ENCODE measurements around the gene MARVELD3. TPM values are rescaled to one million over a fixed set of nuclear protein-coding genes. Genes with fewer than 3 reads are reported as not detected.
"Not testable (repeated sequence)": the region's sequence is repeated elsewhere in the genome, so short reads cannot be mapped to it uniquely, and the experiment has no call there.

Gene MARVELD3
- total RNA-seq (2014; rRNA removed; shearing (Covaris generic)): 0.22 and 0.23 TPM in 2 replicates

DNA sequence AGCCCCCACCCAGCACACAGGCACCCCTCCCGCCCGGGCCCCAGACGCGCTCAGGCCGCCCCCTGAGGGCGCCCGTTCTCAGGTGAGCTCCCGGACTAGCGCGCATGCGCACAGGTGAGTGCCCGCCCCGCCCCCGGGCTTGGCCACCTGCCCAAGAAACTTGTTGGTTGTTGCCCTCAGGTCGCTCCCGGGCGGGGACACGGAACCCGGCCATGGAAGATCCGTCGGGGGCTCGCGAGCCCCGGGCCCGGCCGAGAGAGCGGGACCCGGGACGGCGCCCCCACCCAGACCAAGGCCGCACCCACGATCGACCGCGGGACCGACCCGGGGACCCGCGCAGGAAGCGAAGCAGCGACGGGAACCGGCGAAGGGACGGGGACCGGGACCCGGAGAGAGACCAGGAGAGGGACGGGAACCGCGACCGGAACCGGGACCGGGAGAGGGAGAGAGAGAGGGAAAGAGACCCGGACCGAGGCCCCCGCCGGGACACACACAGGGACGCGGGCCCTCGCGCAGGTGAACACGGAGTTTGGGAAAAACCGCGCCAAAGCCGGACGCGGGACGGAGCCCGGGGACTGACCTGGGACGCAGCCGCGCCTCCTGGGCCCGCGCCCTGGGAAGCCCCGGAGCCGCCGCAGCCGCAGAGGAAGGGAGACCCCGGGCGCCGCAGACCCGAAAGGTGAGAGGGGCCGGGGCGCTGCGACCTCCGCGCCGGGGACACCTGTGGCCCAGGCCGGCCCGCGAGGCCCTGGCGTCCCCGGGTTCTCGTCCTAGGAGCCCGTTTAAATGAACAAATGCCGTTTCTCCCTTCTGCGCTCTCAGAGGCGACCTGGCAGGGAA is at the start of gene MARVELD3:
MARVELD3 (plus strand) TSS at position 167 of the 840 bp plus-strand sequence; CDS start at position 213, 46 bp downstream.
- Histone ChIP-seq H3K36me3 (no peaks in the 10 kb centered on the region), H3K4me3 (no peak within 1 kb of the TSS), H3K27me3 (no peaks in the 10 kb centered on the region), H3K4me1 (peaks cover 15% of the 10 kb centered on the region), H3K27ac (no peak within 1 kb of the TSS), H3K9me3 (replicated peaks) (no peaks in the 10 kb centered on the region)
- no peak for DNase-seq

GRCh38 chr16:71576971-71577370 is 49.0 kb upstream of the MARVELD3 start, which contains the start of gene TAT:
Gene TAT (minus strand): TSS chr16:71577092. CDS start chr16:71576415, 677 bp downstream.
- no peak for DNase-seq
- no peaks in the 10 kb centered on the region for H3K9me3 ChIP-seq (replicated peaks)
- no peak within 1 kb of the TSS for H3K4me3 ChIP-seq
- no peak within 1 kb of the TSS for H3K27ac ChIP-seq
- no peaks in the 10 kb centered on the region for H3K36me3 ChIP-seq
- H3K27me3 ChIP-seq: no peaks in the 10 kb centered on the region
- no peaks in the 10 kb centered on the region for H3K4me1 ChIP-seq

DNA sequence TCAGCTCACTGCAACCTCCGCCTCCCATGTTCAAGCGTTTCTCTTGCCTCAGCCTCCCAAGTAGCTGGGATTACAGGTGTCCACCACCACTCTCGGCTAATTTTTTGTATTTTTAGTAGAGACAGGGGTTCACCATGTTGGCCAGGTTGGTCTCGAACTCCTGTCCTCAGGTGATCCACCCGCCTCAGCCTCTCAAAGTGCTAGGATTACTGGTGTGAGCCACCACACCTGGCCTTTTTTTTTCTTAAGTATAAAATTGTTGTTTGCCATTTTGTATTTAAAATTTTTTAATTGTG is 43.5 kb upstream of the MARVELD3 start:
- H3K4me1 ChIP-seq; H3K36me3 ChIP-seq; H3K27ac ChIP-seq; H3K9me3 ChIP-seq (replicated peaks); H3K4me3 ChIP-seq; DNase-seq; H3K27me3 ChIP-seq: not testable (repeated sequence)

DNA sequence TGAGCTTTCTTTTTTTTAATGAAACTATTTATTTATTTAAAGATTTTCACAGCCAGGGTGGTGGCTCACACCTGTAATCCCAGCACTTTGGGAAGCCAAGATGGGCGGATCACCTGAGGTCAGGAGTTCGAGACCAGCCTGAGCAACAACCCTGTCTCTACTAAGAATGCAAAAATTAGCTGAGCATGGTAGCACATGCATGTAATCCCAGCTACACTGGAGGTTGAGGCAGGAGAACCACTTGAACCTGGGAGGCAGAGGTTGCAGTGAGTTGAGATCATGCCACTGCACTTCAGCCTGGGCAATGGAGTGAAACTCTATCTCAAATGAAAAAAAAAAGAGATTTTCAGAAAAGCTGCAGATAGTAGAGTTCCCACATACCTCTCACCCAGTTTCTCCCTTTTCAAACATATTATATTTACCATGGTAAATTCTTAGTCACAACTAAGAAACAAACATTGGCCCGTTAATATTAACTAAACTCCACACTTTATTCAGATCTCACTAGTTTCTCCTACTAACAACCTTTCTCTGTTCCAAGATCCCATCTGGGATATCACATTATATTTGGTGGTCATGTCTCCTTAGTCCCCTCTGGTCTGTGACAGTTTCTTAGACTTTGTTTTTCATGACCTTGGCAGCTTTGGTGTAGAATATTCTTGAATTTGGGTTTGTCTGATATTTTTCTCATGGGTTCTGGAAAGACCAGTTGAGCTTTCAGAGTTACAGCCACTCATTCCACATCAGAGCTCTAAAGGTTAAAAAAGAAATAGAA is 41.3 kb upstream of the MARVELD3 start:
- Histone ChIP-seq H3K4me1 (no peaks in the 10 kb centered on the region), H3K36me3 (no peaks in the 10 kb centered on the region), H3K4me3 (no peak overlapping the region), H3K27me3 (no peaks in the 10 kb centered on the region), H3K27ac (no peak overlapping the region), H3K9me3 (replicated peaks) (no peaks in the 10 kb centered on the region)
- no peak for DNase-seq

DNA sequence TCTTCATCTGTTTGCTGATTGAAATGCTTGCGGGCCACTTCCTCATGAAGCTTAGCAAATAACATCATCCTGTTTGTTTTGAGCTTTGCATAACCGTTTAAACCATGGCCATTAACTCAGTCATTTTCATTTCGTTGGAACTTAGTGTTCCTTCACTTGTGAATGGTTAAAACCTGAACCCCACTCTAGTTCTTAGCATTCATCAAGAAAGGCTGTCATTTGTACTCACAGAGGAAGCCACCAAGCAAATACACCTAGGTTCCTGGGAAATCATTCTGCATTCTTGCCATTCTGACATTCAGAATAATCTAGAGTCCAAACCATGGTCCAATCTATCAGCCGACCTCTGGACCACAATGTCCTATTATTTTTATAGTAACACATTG is 40.7 kb upstream of the MARVELD3 start:
- Histone ChIP-seq H3K9me3 (replicated peaks) (no peaks in the 10 kb centered on the region), H3K27me3 (no peaks in the 10 kb centered on the region), H3K27ac (no peak overlapping the region), H3K4me1 (no peaks in the 10 kb centered on the region), H3K36me3 (no peaks in the 10 kb centered on the region), H3K4me3 (no peak overlapping the region)
- no peak for DNase-seq

DNA sequence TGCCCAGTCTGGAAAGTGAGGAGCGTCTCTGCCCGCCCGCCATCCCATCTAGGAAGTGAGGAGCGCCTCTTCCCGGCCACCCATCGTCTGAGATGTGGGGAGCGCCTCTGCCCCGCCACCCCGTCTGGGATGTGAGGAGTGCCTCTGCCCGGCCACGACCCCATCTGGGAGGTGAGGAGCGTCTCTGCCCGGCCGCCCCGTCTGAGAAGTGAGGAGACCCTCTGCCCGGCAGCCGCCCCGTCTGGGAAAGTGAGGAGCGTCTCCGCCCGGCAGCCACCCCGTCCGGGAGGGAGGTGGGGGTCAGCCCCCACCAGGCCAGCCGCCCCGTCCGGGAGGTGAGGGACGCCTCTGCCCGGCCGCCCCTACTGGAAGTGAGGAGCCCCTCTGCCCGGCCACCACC is 36.6 kb upstream of the MARVELD3 start:
- not testable (repeated sequence) for H3K27ac ChIP-seq; H3K4me3 ChIP-seq; H3K9me3 ChIP-seq (replicated peaks); H3K27me3 ChIP-seq; DNase-seq; H3K36me3 ChIP-seq; H3K4me1 ChIP-seq

GRCh38 chr16:71590071-71590470 is 35.9 kb upstream of the MARVELD3 start:
- not testable (repeated sequence) for H3K27ac ChIP-seq; H3K4me3 ChIP-seq; H3K9me3 ChIP-seq (replicated peaks); H3K27me3 ChIP-seq; H3K4me1 ChIP-seq; H3K36me3 ChIP-seq; DNase-seq

GRCh38 chr16:71590584-71590983 is 35.4 kb upstream of the MARVELD3 start:
- no peak for DNase-seq
- H3K27me3 ChIP-seq: no peaks in the 10 kb centered on the region
- H3K36me3 ChIP-seq: no peaks in the 10 kb centered on the region
- H3K9me3 ChIP-seq (replicated peaks): no peaks in the 10 kb centered on the region
- H3K27ac ChIP-seq: no peak overlapping the region
- H3K4me3 ChIP-seq: no peak overlapping the region
- no peaks in the 10 kb centered on the region for H3K4me1 ChIP-seq

- Histone ChIP-seq H3K4me3 (no peak overlapping the region), H3K9me3 (replicated peaks) (no peaks in the 10 kb centered on the region), H3K4me1 (no peaks in the 10 kb centered on the region), H3K27ac (no peak overlapping the region), H3K36me3 (no peaks in the 10 kb centered on the region), H3K27me3 (no peaks in the 10 kb centered on the region)
- DNase-seq: no peak
These were observed 34.1 kb upstream of the MARVELD3 start for GRCh38 chr16:71591917-71592316.

DNA sequence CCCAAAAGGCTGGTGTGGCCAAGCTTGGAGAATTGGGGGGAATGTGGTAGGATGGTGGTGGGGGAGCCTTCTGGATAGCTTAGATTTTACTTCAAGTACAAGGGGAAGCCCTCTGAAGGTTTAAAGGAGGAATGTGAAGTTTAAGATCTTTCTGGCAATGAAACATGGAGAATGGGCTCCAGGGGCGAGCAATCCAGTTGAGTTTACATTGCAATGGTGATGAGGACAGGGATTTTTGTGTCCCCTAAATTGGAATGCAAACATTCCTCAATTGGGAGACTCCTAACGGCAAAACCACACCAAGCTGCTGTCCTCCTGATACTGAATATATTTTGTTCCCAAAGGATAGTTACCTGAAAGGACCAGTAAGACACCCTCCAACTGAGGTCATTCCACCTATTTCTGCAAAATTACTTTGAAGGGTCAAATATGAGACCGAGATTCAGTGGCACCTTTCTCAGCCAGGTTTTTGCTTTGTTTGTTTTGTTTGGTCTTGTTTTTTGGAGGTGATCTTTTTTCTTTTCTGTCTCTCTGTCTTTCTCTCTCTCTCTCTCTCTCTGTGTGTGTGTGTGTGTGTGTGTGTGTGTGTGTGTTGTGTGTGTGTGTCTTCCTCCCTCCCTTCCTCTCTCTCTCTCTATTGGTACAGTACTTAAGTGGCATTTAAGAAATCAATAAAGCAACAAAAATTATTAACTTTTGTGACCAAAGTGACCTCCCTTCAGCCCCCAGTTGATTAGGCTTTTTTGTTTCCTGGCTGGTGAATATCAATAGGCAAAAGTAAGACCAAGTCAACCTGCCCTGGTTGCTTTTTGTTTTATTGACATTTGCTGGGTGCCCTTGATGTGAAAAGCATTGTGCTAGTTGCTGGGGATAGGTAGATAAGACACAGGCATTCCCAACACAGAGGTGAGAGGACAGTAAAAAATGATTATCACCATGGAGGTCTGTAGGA is 32.7 kb upstream of the MARVELD3 start:
- no peaks in the 10 kb centered on the region for H3K9me3 ChIP-seq (replicated peaks)
- DNase-seq: no peak
- H3K4me1 ChIP-seq: no peaks in the 10 kb centered on the region
- no peak overlapping the region for H3K27ac ChIP-seq
- H3K36me3 ChIP-seq: no peaks in the 10 kb centered on the region
- no peak overlapping the region for H3K4me3 ChIP-seq
- H3K27me3 ChIP-seq: no peaks in the 10 kb centered on the region

- DNase-seq: no peak
- no peak overlapping the region for H3K4me3 ChIP-seq
- H3K36me3 ChIP-seq: no peaks in the 10 kb centered on the region
- no peaks in the 10 kb centered on the region for H3K27me3 ChIP-seq
- H3K9me3 ChIP-seq (replicated peaks): no peaks in the 10 kb centered on the region
- no peak overlapping the region for H3K27ac ChIP-seq
- H3K4me1 ChIP-seq: no peaks in the 10 kb centered on the region
These were observed 31.9 kb upstream of the MARVELD3 start for GRCh38 chr16:71594000-71594646.

- H3K27me3 ChIP-seq; H3K4me3 ChIP-seq; DNase-seq; H3K9me3 ChIP-seq (replicated peaks); H3K4me1 ChIP-seq; H3K36me3 ChIP-seq; H3K27ac ChIP-seq: not testable (repeated sequence)
These were observed 30.6 kb upstream of the MARVELD3 start for GRCh38 chr16:71595340-71595826.

- H3K27me3 ChIP-seq; H3K36me3 ChIP-seq; H3K9me3 ChIP-seq (replicated peaks); H3K27ac ChIP-seq; H3K4me1 ChIP-seq; DNase-seq; H3K4me3 ChIP-seq: not testable (repeated sequence)
These were observed 27.6 kb upstream of the MARVELD3 start for GRCh38 chr16:71598426-71598825.

- Histone ChIP-seq H3K9me3 (replicated peaks) (no peaks in the 10 kb centered on the region), H3K36me3 (no peaks in the 10 kb centered on the region), H3K4me3 (no peak overlapping the region), H3K27ac (no peak overlapping the region), H3K27me3 (no peaks in the 10 kb centered on the region), H3K4me1 (no peaks in the 10 kb centered on the region)
- DNase-seq: no peak
These were observed 25.2 kb upstream of the MARVELD3 start for GRCh38 chr16:71600822-71601221.

All from SJCRH30 (cell line).